Measurements from ENCODE around the gene ME3.
"Not testable (repeated sequence)": the region's sequence is repeated elsewhere in the genome, so short reads cannot be mapped to it uniquely, and the experiment has no call there.

ME3 gene

GRCh38 chr11:86459682-86460460 lies 212.5 kb downstream of the ME3 start:
- no peak for DNase-seq (ENCODE audit: low spot score)

- DNase-seq (ENCODE audit: low spot score), result no peak
These were observed 213.4 kb downstream of the ME3 start for GRCh38 chr11:86459002-86459385.

- DNase-seq (ENCODE audit: low spot score), result no peak
These were observed 214.0 kb downstream of the ME3 start for GRCh38 chr11:86458294-86459001.

- DNase-seq (ENCODE audit: low spot score), result peak; percentile 83
These were observed 216.1 kb downstream of the ME3 start for GRCh38 chr11:86456075-86456939.

GRCh38 chr11:86453290-86454030 lies 219.0 kb downstream of the ME3 start:
- DNase-seq (ENCODE audit: low spot score), result peak; percentile 9

- no peak for DNase-seq (ENCODE audit: low spot score)
These were observed 222.3 kb downstream of the ME3 start for GRCh38 chr11:86449993-86450629.

- DNase-seq (ENCODE audit: low spot score), result no peak
These were observed 224.5 kb downstream of the ME3 start for GRCh38 chr11:86447763-86448480.

GRCh38 chr11:86446924-86447285 lies 225.5 kb downstream of the ME3 start:
- no peak for DNase-seq (ENCODE audit: low spot score)

GRCh38 chr11:86446163-86446923 lies 226.1 kb downstream of the ME3 start:
- no peak for DNase-seq (ENCODE audit: low spot score)

GRCh38 chr11:86444981-86445380 lies 227.4 kb downstream of the ME3 start:
- DNase-seq (ENCODE audit: low spot score), result no peak

GRCh38 chr11:86443415-86443814 lies 229.0 kb downstream of the ME3 start:
- DNase-seq (ENCODE audit: low spot score), result no peak

- no peak for DNase-seq (ENCODE audit: low spot score)
These were observed 229.6 kb downstream of the ME3 start for GRCh38 chr11:86442827-86443226.

- no peak for DNase-seq (ENCODE audit: low spot score)
These were observed 230.0 kb downstream of the ME3 start for GRCh38 chr11:86442420-86442819.

GRCh38 chr11:86440843-86441242 lies 231.6 kb downstream of the ME3 start:
- no peak for DNase-seq (ENCODE audit: low spot score)

GRCh38 chr11:86440305-86440716 lies 232.1 kb downstream of the ME3 start:
- DNase-seq (ENCODE audit: low spot score), result no peak

- DNase-seq (ENCODE audit: low spot score), result no peak
These were observed 233.7 kb downstream of the ME3 start for GRCh38 chr11:86438685-86439084.

- no peak for DNase-seq (ENCODE audit: low spot score)
These were observed 236.7 kb downstream of the ME3 start for GRCh38 chr11:86435711-86436110.

- not testable (repeated sequence) for DNase-seq (ENCODE audit: low spot score)
These were observed 238.9 kb downstream of the ME3 start for GRCh38 chr11:86433361-86434095.

GRCh38 chr11:86431258-86431657 lies 241.2 kb downstream of the ME3 start:
- DNase-seq (ENCODE audit: low spot score), result no peak

Data from NAMALWA (cell line).